ENCODE data around the gene HS3ST5.
"Not testable (repeated sequence)": the region's sequence is repeated elsewhere in the genome, so short reads cannot be mapped to it uniquely, and the experiment has no call there.

The HS3ST5 gene

DNA sequence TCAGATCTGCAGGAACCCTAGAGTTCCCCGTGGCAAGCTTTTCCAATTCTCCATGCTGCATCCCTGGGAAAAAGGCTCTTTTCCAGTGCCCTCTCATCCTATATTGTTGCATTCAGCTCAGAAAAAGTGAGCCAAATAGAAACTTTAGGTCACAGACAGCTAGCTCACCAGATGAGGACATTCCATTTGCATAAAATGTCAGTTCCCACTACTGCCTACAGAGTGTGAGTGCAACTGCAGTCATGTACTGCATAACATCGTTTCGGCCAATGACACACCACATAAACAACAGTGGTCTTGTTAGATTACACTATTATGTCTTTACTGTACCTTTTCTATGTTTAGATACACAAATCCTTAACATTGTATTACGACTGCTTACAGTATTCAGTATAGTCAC lies 8.6 kb downstream of the HS3ST5 start:
- no peak for DNase-seq

DNA sequence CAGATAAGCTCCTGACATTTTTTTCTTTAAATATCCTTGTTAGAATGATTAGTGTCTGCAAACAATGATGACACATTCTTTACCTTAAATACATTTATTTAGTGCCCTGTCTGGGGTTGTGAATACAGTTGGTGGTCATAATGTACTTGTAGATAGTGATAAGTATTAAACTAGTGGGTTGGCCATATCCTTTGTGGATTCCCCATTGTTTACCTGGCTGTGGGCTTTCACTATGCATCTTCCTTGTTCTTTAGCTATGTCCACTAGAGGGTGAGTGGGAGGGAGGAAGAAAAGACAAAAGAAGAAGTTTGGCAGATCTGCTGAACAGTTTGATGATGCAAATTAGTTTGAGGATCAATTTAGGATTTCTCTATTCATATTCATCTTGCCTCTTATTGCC lies 15.7 kb downstream of the HS3ST5 start:
- no peak for DNase-seq

DNA sequence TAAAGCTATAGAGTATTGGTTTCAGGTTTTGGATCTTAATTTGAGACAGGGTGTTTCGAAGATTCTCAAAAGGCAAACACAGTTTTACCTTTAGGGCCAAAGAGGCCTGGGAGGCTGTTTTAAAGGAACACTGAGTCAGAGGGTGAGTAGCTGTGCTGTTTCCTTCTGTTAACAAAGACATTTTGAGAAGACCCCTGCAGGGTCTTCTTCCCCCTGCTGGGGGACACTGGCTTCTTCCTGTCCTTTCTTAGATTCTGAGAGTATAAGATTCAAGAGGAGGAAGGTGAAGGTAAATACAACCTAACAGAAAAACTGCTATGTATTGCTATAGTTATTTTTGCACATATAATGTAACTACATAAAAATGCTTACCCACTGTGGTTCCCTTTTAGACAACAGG lies 19.0 kb downstream of the HS3ST5 start:
- no peak for DNase-seq

DNA sequence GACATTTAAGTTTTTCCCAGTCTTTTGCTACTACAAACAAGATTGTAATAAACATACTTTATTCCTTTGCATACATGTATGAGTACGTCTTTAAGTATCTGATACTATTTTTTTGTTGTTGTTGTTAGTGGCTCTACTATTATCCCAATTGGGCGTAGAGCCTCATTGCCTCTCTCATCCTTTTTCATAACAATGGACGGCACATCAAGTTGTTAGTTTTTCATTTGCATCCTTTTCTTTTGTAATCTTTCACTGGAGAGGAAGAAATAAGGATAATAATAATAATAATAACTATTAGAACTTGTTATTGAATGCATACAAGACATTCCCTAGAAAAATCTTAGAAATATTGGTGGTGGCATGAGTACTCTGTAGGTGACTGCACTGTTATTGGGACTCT lies 23.1 kb downstream of the HS3ST5 start:
- DNase-seq: no peak

DNA sequence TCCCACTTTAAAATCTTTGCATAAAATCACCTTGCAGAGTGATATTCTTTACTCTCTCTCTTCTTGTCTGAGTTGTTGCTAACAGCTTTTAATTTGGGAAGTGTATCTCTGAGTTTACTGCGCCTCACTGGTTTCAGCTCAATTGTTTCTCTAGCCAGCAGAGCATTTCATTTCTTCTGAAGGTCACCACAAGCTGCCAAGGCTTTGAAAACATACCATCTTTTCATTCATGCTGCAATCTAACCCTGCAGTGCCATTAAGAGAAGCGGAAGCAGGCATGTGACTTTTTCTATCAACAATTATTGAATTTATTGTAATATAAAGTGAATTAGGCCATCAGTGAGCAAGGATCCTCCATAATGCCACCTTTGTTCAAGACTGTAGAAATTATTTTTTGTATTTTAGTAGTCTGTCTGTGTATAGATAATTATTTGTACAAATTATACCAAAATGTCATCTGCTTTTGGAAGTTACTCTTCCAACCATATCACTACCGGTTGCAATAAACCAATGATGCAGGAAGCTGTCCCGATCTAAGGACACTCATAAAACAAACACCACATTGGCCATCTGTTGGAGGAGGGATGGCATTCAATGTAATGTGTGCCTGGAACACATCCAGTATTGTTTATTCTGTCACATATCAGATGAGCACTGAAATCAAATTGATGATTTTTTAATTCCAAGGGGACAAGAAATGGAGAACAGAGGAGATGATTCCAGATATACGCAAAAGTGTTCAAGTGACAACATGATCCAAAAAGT lies 26.8 kb downstream of the HS3ST5 start:
- no peak for DNase-seq

DNA sequence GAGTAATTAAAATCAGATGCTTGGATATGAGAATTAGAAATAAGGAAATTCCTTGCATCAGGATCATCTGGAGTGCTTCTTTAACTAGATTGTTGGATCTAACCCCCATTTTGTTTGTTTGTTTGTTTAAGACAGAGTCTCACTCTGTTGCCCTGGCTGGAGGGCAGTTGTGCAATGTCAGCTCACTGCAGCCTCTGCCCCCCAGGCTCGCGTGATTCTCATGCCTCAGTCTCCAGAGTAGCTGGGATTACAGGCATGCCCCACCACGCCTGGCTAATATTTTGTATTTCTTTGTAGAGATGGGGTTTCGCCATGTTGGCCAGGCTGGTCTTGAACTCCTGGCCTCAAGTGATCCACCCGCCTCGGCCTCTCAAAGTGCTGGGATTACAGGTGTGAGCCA lies 29.0 kb downstream of the HS3ST5 start:
- DNase-seq: not testable (repeated sequence)

DNA sequence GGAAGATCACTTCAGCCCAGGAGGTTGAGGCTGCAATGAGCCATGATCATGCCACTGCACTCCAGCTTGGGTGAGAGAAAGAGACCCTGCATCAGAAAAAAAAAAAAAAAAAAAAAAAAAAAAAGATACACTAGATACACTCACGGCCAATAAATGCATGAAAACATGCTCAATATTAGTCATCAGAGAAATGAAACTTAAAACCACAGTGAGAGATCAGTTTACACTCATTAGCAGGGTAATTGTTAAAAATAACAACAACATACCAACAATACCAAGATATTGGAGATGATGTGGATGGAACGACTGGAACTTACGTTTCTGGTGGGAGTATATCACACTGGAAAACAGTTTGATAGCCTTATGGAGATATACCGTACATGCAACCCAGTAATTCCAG lies 29.9 kb downstream of the HS3ST5 start:
- DNase-seq: no peak

DNA sequence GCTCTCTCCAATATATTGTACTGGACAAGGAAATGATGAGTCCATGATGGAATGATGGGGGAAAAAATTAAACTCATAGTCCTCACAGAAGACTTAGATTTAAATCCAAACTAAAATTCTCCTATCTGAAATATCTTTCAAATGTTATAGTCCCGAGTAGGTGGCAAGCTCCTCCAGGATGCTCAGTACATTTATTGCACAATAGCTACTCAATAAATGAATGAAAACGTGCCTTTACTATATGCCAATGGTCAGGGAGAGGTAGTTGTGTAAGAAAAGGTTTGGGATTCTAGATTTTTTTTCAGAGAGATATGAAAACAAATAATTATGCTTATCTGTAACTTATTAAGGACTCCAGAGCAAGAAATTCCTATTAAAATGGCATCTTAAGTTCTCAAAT lies 32.8 kb downstream of the HS3ST5 start:
- no peak for DNase-seq

DNA sequence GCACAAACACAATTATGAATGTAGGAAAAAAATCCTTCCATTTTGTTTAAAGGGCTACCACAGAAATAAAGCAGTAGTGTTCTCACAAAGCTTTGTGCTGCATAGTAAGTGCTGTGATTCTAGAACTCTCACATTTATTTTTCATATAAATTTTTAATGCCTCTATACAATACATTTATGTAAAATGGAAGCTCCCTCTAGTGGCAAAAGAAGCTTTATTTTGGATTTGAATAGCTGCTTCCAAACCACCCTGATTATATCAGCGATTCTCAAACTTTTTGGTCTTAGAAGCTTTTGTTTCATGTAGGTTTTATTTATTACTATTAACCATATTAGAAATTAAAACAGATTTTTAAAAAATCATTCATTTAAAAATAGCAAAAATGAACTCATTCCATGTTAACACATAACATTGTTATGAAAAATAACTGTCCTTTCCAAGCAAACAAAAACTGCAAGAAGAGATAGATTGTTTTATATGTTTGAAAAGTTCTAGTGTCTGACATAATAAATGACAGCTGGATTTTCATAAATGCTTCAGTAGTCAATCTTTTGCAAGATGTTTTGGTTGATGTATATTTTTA lies 38.4 kb downstream of the HS3ST5 start:
- DNase-seq: peak in 2 of 3 experiments; percentile 29 to 59

DNA sequence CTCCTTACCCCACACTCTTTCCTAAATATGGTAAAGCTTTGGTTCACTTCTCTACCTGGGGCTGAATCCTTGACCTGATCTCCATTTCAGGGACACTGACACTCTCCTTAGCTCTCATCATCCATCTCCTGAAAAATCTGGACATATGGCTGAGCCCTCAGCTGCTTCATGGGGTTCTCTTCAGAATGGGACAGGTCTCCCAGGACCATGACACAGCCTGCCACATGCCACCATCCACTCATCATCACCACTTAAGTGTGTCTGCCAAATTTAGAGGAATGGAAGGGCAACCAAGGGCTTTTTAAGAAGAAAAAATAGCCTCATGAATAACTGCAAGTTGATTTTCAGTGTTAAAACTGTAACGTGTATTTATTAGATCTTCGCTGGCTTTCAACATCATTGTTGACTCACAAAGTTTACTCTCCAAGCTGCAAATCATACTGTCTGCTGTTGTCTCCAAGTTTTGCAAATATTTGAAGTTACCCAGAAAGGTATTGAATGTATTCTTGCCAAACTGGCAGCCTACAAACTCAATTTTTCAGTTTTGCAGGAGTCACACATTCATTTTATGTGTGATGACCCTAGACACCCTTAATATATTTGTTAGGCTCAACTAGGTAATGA lies 41.1 kb downstream of the HS3ST5 start:
- DNase-seq: no peak

DNA sequence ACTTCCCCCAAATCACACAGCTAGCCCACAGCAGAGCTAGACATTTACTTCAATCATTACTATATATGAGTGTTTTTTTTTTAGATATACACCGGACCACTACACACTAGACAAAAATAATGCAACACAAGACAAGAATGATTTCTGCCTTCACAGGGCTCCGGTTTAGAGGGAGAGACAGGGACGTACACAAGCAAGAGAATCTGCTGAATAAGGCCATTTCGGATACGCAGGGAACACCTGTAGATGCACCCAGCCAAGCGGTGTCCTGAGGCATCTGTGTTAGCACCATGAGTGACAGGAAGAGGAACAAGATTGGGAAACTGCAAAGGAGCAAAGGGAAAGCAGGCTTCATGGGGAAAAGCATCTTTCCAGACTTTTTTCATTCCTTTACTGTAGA lies 45.7 kb downstream of the HS3ST5 start:
- DNase-seq: no peak

DNA sequence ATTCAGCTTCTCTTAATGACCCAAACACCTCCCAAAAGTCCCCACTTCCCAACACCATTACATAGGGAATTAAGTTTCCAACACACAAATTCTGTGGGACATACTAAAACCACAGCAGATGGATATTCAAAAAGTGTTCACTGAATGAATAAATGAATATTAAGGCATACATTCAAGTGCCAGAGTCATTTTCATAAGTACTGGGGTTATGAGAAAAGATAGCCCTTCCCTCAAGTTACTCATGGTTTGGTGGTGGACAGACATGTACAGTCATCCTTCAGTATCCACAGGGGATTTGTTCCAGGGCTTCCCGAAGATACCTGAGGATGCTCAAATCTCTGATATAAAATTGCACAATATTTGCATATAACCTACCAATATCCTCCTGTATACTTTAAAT lies 50.4 kb downstream of the HS3ST5 start:
- DNase-seq: no peak

DNA sequence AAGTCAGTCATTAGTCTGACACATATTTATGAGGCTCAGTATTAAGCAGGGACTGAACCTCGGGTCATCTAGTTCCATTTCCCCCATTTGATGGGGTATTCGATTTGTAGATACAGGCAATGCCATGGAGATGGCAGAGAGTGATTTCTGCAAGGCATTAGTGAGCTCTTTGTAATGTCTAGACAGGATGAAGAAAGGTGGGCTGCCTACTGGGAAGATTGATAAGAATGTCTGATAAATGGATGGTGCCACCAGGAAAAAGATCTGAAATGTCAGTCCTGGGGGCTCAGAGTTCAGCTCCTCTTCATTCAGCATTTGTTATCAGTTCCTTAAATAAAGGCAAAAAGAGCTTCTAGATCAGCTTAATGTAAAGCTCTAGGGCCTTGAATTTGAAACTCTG lies 51.4 kb downstream of the HS3ST5 start:
- DNase-seq: no peak

DNA sequence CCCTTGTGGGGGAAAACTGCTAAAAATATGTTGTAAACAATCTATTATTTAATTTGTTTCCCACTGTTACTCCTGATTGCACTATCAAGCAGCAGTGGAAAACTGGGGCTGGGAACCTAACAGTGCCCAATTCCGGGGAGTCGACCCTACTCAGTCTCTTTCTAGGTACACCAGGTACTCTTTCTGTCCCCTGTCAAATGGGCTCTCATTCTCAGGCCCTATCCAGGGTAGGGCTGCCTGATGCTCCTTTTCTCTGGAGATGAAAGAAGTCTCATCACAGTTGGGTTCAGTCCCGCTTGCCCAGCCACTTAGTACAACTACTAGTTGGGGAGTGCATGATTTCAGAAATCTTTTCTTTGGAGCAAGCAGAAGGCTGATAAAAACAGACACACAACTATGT lies 52.0 kb downstream of the HS3ST5 start:
- DNase-seq: no peak

DNA sequence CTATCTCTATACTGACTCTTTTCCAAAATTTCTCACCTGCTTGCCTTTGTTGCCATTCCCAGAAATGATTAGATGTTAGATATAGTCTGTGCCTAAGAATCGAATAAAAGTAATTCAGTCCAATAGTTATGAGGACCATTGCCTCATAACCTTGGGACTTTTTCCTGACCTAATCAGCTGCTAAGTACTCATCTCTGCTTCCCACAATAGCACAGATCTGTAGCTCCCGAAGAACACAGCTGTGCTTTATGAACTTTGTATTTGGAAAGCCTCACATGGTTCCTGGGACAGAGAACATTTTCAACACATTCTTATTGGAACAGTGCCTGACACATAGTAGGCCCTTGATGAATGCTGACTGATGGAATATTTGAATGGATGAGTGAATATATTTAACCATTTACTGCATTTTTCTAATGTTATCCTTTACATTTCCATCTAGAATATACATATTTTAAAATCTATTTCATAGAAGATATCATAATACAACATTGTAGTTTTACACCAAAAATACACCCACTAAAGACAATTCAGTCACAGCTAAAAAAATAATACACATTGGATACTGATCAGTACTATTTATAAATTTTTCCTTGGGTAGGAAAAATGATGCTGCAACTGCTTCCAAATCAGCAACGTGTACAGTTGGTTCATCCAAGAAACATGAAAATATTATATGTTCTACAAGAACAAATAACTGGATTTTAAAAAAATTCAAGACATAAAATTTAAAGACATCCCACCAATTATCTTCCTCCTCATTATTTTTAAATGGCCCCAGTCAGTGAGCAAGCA lies 53.9 kb downstream of the HS3ST5 start:
- DNase-seq: no peak

DNA sequence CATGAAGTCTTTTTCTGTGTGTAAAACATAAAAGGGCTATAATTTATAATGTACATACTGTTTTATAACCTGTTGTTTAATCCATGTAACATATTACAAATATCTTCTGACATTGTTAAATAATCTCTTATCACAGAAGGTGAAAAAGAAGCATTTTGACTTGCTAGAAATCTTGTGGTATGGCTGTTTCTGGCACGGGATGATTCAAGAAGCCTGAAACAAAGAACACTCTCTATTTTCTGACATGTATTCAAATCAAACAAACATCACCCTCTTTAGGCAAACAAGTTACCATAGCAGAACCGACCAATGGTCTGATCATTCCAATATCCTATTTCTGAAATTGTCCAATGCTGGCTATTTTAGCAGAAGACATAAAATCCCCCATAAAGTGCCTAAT lies 55.4 kb downstream of the HS3ST5 start:
- no peak for DNase-seq

DNA sequence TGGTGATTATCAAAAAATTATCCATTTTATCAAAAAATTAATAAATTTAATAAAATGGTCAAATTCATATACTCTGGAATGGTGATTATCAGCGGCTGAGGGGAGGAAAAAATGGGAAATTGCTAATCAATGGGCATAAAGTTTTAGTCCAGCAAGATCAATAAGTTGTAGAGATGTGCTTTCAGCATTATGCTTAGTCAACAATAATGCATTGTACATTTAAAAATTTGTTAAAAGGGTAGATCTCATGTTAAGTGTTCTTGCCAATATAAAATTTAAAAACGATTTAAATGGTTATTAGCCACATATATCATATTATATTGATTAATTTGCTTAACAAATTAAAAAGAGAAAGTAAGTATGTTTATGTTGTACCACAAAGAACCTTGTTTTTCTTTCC lies 56.6 kb downstream of the HS3ST5 start:
- no peak for DNase-seq

DNA sequence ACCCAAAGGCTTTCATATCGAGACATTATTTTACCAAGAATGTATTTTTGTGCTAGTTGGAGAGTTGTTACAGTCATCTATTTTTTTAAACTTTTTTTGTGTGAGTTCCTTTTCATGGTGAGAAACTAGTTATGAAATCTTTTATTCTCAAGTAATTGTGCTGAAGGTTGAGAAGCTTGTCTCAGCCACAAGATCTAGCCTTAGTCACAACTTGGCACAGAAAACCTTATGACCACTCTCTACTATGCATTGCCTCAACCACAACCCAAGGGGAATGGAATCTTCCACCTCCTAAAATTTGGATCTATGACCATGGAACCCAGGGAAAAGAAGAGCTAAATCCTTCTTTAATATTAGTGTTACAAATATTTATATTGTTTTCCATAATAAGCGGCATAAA lies 58.5 kb downstream of the HS3ST5 start:
- no peak for DNase-seq

DNA sequence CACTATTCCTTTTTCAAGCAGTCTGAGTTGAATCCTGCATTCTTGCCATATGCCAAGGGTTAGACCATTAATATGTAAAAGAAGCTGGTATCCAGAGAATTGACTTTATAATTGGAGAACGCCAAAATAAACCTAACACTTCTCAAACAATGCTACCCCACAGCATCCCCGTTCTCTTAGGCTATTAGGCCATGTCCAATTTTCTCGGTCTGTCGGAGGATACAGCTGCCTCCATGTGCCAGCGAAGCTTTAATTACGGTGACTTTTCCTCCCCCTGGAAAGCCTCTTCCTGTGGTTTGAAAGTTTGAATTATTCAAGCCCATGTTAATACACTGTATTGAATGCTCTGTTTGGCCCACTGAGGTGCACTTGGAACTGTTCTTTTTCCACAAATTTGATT lies 60.5 kb downstream of the HS3ST5 start:
- peak in 2 of 3 experiments; percentile 4 to 50 for DNase-seq

DNA sequence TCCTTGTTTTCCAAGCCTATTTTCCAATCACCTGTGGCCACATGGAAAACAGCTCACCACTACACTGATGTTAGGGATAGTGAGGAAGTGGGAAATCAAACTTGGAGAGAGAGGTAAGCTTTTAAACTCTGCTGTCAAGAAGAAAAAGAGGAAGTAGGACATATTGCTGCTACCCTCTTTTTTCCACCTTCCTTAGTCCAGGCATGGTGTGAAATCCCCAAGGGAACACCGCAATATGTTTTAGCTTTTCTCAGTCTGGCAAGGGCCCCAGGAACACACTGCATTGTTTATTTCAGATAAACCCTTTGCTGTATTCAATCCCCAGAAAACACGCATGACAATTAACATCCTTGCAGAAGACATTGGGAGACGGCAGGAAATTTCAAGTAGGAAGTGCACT lies 61.3 kb downstream of the HS3ST5 start:
- no peak for DNase-seq

DNA sequence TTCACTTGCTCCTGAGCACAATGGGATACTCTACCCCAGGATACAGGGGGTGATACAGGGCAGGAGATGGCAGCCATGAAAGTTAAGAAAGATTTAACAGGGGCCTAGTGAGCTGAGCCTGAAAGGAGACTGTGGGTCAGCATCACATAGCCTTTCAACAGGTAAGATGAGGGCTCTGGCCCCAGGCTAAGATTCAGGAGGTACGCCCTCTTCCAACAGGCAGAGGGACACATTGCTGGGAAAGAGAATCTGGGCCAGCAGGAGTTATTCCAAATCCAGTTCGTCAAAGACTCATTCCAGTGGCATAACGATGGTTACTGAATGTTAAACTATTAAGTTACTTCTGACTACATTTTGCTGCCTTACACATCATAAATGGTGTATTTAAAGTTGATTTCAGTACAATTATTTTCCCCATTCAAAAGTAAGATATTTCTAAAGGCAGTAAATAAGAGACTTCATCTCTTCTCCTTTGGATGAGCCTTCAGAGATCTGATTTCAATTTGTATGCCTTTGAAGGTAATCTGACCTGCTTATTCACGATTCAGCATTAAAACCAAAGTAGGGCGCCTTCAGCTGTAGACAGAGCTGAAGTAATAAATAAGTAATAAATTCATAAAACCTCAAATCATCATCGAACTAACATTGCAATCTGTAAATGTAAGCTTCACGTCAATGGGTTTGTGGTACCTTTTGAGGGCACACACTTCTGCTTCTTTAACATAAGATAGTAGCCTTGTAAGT lies 62.4 kb downstream of the HS3ST5 start:
- no peak for DNase-seq

DNA sequence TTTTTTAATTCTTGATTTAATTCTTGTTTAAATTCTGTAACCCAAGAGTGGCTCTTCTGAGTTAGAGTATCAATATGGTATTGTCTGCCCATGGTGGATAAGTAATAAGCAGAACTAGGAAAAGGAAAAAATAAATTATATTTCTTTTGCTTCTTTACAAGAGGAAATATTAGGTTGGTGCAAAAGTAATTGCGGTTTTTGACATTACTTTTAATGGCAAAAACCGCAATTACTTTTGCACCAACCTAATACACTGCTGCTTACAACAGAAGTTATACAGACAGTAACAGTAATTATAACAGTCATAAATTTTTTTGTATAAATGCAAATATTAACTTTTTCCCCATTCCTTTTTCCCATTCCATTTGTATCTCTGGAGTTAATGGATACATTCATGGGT lies 65.6 kb downstream of the HS3ST5 start:
- peak in 1 of 3 experiments; percentile 35 for DNase-seq

DNA sequence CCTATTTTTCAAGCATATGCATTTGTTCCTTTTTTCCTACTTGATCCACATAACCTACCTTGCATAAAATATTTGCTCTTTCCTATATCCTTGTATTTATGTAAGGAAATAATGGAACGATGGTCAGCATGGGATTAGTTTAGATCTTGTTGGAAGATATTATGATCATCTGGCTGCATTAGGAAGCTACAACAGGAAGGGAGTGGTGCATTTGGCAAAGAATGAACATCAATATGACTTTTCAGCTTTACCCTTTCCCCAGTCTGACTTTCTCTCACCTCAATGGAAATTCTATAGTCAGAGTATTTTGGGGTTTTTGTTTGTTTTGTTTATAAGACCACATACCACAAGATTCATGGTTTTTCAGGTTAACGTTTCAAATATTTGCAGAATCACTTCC lies 66.0 kb downstream of the HS3ST5 start:
- DNase-seq: no peak
